IPS-15b (cell line): Measurements from ENCODE around the gene NELL1.

ENCODE experiments used
- H3K27me3 ChIP-seq: one replicate; pipeline ENCODE4 v1.6.1; 2013; ENCODE audit warnings: low read length; ENCODE audit not compliant: control insufficient read depth, insufficient read depth
- H3K36me3 ChIP-seq: one replicate; pipeline ENCODE4 v1.6.1; 2013; ENCODE audit warnings: low read length; ENCODE audit not compliant: control insufficient read depth, insufficient read depth
- H3K4me1 ChIP-seq: one replicate; pipeline ENCODE4 v1.6.1; 2013; ENCODE audit warnings: mild to moderate bottlenecking, low read length; ENCODE audit not compliant: control insufficient read depth, insufficient read depth
- H3K4me3 ChIP-seq: one replicate; pipeline ENCODE4 v1.5.1; 2013; ENCODE audit warnings: low read depth, low read length
- H3K9ac ChIP-seq: one replicate; pipeline ENCODE4 v1.6.1; 2013; ENCODE audit warnings: low read depth, mild to moderate bottlenecking, low read length
- H3K9me3 ChIP-seq: one replicate; pipeline ENCODE4 v1.6.1; 2013; ENCODE audit warnings: mild to moderate bottlenecking, low read length; ENCODE audit not compliant: control insufficient read depth, insufficient read depth

The NELL1 gene

DNA sequence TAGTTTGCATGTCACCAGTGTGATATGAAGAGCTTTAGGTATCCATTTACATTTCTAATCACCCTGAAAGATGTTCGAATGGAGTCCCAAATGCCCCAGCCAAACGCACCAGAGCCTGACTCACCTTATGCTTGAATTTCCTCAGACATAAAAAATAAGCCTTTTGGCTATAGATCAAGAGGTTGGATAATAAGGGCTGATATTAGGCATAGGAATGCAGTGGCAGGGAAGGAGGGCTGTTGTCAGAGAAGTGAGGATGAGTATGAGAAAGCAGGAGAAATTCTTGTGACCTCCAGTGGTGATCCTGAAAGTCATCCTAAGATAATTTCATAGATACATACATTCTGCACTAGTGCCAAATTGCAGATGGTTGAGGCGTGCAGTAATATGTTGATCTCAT, 264.6 kb downstream of the NELL1 start:
- Histone ChIP-seq H3K4me1 (no peaks in the 10 kb centered on the region), H3K36me3 (no peaks in the 10 kb centered on the region), H3K4me3 (no peak overlapping the region), H3K27me3 (no peaks in the 10 kb centered on the region), H3K9ac (no peak overlapping the region), H3K9me3 (no peaks in the 10 kb centered on the region)

DNA sequence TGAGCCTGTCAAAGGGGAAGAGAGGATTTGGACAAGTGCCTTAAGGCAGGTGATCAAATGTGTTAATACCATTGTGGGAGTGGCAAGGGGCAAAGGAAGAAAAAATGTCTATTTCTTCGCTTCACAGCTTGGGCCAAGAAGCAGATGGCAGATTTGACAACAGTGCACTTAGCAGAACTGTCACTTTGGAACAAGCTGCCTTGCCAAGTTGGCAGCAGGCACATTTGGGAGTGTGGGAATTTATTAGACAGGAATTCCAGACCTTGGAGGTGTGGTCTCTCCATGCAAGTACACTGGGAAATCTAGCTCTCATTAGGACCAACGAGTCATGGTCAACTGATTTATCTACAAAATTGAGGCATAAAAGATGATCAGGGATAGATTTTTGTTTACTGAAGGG, 265.1 kb downstream of the NELL1 start:
- no peaks in the 10 kb centered on the region for H3K27me3 ChIP-seq
- no peak overlapping the region for H3K4me3 ChIP-seq
- no peaks in the 10 kb centered on the region for H3K36me3 ChIP-seq
- H3K4me1 ChIP-seq = no peaks in the 10 kb centered on the region
- no peaks in the 10 kb centered on the region for H3K9me3 ChIP-seq
- H3K9ac ChIP-seq = no peak overlapping the region

DNA sequence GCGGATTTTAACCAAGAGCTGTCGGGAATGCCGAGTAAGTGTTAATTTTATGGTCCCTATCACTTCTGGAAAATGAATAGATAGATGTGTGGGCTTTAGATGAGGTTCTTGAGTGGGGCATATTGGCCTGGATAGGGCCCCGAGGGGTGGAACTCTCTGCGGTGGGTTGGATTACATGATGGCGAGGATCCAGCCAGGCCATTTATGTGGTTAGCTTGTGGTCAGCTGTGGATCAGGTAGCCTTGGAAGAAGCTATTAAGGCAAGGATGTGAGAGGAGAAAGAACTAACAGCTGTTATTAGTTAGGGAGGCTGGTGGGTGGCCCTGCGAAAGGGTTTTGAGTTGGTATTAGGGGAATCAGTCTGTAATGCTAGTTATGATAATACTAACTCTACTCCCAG, 268.4 kb downstream of the NELL1 start:
- H3K27me3 ChIP-seq = no peaks in the 10 kb centered on the region
- H3K4me1 ChIP-seq = no peaks in the 10 kb centered on the region
- H3K9me3 ChIP-seq = no peaks in the 10 kb centered on the region
- no peaks in the 10 kb centered on the region for H3K36me3 ChIP-seq
- H3K9ac ChIP-seq = no peak overlapping the region
- H3K4me3 ChIP-seq = no peak overlapping the region

- Histone ChIP-seq H3K27me3 (no peaks in the 10 kb centered on the region), H3K36me3 (no peaks in the 10 kb centered on the region), H3K9me3 (no peaks in the 10 kb centered on the region), H3K4me3 (no peak overlapping the region), H3K4me1 (no peaks in the 10 kb centered on the region), H3K9ac (no peak overlapping the region)
Measured at GRCh38 chr11:20949585-20949984, 280.2 kb downstream of the NELL1 start.

- H3K4me3 ChIP-seq = no peak overlapping the region
- H3K9me3 ChIP-seq = no peaks in the 10 kb centered on the region
- peaks cover 8% of the 10 kb centered on the region for H3K4me1 ChIP-seq
- no peak overlapping the region for H3K9ac ChIP-seq
- no peaks in the 10 kb centered on the region for H3K27me3 ChIP-seq
- no peaks in the 10 kb centered on the region for H3K36me3 ChIP-seq
Measured at GRCh38 chr11:20962581-20962980, 293.2 kb downstream of the NELL1 start.

DNA sequence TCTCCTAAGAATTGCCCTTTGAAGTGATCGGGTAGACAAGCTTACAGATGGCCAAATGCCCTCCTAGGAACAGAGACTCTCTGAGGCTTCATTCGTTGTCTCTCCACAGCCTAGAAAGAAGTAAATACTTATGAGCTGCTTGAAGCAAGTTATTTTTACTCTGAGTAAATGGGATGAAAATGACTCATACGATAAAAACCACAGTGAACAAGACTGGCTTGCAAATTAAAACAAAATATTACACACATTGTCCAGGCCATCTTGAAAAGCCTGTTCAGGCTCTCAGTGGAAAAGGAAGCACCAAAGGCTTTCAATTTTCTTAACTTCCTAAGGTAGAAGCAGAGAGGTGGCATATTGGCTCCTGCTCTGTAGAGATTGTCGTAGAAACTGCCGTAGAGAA, 294.2 kb downstream of the NELL1 start:
- H3K27me3 ChIP-seq = no peaks in the 10 kb centered on the region

GRCh38 chr11:20964985-20965384, 295.6 kb downstream of the NELL1 start:
- H3K36me3 ChIP-seq = no peaks in the 10 kb centered on the region
- no peak overlapping the region for H3K9ac ChIP-seq
- peaks cover 8% of the 10 kb centered on the region for H3K4me1 ChIP-seq
- no peaks in the 10 kb centered on the region for H3K27me3 ChIP-seq
- no peak overlapping the region for H3K4me3 ChIP-seq
- H3K9me3 ChIP-seq = no peaks in the 10 kb centered on the region

More for the DNA sequence above, 294.2 kb downstream of the NELL1 start:
- Histone ChIP-seq H3K4me3 (no peak overlapping the region), H3K36me3 (no peaks in the 10 kb centered on the region), H3K9me3 (no peaks in the 10 kb centered on the region), H3K4me1 (peaks cover 8% of the 10 kb centered on the region), H3K9ac (no peak overlapping the region)

DNA sequence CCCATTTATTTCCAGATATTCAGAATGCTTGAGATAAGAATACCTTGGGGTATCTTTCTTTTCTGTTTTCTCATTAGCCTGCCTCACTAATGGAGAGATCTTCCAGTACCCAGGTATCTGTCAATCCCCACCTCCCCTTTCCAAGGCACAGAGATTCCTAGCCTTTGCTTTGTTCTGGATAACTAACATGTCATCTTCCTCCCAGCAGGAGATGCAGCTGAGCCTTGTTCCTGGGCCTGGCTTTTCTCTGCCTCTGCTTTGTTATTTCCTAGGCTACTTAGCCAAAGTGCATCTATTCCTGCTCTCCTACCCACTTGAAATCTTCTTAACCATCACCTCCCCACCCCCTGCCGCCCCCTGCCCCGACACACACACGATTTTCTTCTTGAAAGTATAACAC, 297.1 kb downstream of the NELL1 start:
- Histone ChIP-seq H3K9me3 (no peaks in the 10 kb centered on the region), H3K36me3 (no peaks in the 10 kb centered on the region), H3K27me3 (no peaks in the 10 kb centered on the region), H3K4me1 (peaks cover 8% of the 10 kb centered on the region), H3K9ac (no peak overlapping the region), H3K4me3 (no peak overlapping the region)

- Histone ChIP-seq H3K27me3 (no peaks in the 10 kb centered on the region), H3K4me1 (no peaks in the 10 kb centered on the region), H3K9me3 (no peaks in the 10 kb centered on the region), H3K9ac (no peak overlapping the region), H3K36me3 (no peaks in the 10 kb centered on the region), H3K4me3 (no peak overlapping the region)
Measured at GRCh38 chr11:20973940-20974559, 304.7 kb downstream of the NELL1 start.

GRCh38 chr11:20980736-20981135, 311.4 kb downstream of the NELL1 start:
- H3K36me3 ChIP-seq = no peaks in the 10 kb centered on the region

DNA sequence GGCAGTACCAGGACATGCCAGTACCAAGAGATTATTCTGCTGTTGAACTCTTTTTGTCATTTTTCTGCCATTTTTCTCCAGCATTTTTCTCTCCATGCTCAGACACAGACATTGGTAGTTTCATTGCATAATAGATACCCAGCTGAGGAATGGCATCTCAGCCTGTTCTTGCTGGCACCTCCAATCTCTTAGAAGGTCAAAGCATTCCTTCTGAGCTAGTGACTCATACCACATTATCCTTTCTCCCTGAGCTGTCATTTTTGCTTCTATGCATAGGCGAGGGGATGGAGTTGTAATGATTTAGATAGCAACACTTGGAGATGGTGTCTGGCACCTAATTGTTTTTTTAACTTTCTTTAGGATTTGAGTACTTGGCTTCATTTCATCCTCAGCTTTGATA, 321.1 kb downstream of the NELL1 start:
- H3K4me3 ChIP-seq = no peak overlapping the region
- no peaks in the 10 kb centered on the region for H3K27me3 ChIP-seq
- no peak overlapping the region for H3K9ac ChIP-seq
- H3K4me1 ChIP-seq = no peaks in the 10 kb centered on the region
- no peaks in the 10 kb centered on the region for H3K36me3 ChIP-seq
- no peaks in the 10 kb centered on the region for H3K9me3 ChIP-seq

More at GRCh38 chr11:20980736-20981135, 311.4 kb downstream of the NELL1 start:
- no peaks in the 10 kb centered on the region for H3K9me3 ChIP-seq
- no peaks in the 10 kb centered on the region for H3K4me1 ChIP-seq
- H3K27me3 ChIP-seq = no peaks in the 10 kb centered on the region
- H3K9ac ChIP-seq = no peak overlapping the region
- H3K4me3 ChIP-seq = no peak overlapping the region

GRCh38 chr11:20991471-20991870, 322.1 kb downstream of the NELL1 start:
- Histone ChIP-seq H3K4me1 (no peaks in the 10 kb centered on the region), H3K27me3 (no peaks in the 10 kb centered on the region), H3K4me3 (no peak overlapping the region), H3K9ac (no peak overlapping the region), H3K9me3 (no peaks in the 10 kb centered on the region), H3K36me3 (no peaks in the 10 kb centered on the region)
